Neural cell (in vitro differentiated cells): Measurements from ENCODE around the gene GLRX5. TPM values are rescaled to one million over a fixed set of nuclear protein-coding genes. Genes with fewer than 3 reads are reported as not detected.

Source experiments
- H2AFZ ChIP-seq: fragments of 200-600, 300-800 bp; sonication (generic), shearing (Covaris generic); 2 replicates; pipeline ENCODE4 v1.6.0; 2014; ENCODE audit warnings: low read depth, mild to moderate bottlenecking, antibody characterized with exemption, low read length, moderate library complexity
- H3F3A ChIP-seq: fragments of 200-600 bp; shearing (Covaris generic); 2 replicates; pipeline ENCODE4 v1.6.1; 2016; ENCODE audit warnings: mild to moderate bottlenecking, moderate library complexity, mixed read lengths, antibody characterized with exemption, low read length; ENCODE audit not compliant: insufficient read depth, poor library complexity, severe bottlenecking
- H3K27ac ChIP-seq: fragments of 200-600, 300-800 bp; sonication (generic), shearing (Covaris generic); 2 replicates; pipeline ENCODE4 v1.5.1; 2014; ENCODE audit warnings: mild to moderate bottlenecking, low read length, moderate library complexity
- H3K27me3 ChIP-seq: fragments of 300-800, 200-600 bp; sonication (generic), shearing (Covaris generic); 2 replicates; pipeline ENCODE4 v1.6.0; 2014; ENCODE audit warnings: mild to moderate bottlenecking, low read depth, low read length, moderate library complexity; ENCODE audit not compliant: insufficient read depth
- H3K36me3 ChIP-seq: fragments of 300-800, 200-600 bp; sonication (generic), shearing (Covaris generic); 2 replicates; pipeline ENCODE4 v1.5.1; 2014; ENCODE audit warnings: mild to moderate bottlenecking, antibody characterized with exemption, low read length, moderate library complexity; ENCODE audit not compliant: insufficient read depth
- H3K4me2 ChIP-seq: fragments of 300-800, 200-600 bp; sonication (generic), shearing (Covaris generic); 2 replicates; pipeline ENCODE4 v1.6.0; 2014; ENCODE audit warnings: mild to moderate bottlenecking, low read length
- H3K4me3 ChIP-seq: fragments of 300-800, 200-600 bp; sonication (generic), shearing (Covaris generic); 2 replicates; pipeline ENCODE4 v1.5.1; 2014; ENCODE audit warnings: mild to moderate bottlenecking, low read length, moderate library complexity
- H3K79me2 ChIP-seq: fragments of 200-600 bp; shearing (Covaris generic); replicated peaks from 2 replicates; pipeline ENCODE4 v1.6.0; 2014; ENCODE audit warnings: mild to moderate bottlenecking, low read length, moderate library complexity; ENCODE audit not compliant: insufficient read depth
- H3K9ac ChIP-seq: fragments of 300-800, 200-600 bp; sonication (generic), shearing (Covaris generic); 2 replicates; pipeline ENCODE4 v1.6.1; 2016; ENCODE audit warnings: mild to moderate bottlenecking, low read length, mixed read lengths
- H3K9me2 ChIP-seq: fragments of 200-600 bp; shearing (Covaris generic); 2 replicates; pipeline ENCODE4 v1.6.1; 2016; ENCODE audit warnings: mild to moderate bottlenecking, low read length, mixed read lengths; ENCODE audit not compliant: insufficient read depth
- H3K9me3 ChIP-seq: fragments of 200-600, 300-800 bp; sonication (generic), shearing (Covaris generic); 2 replicates; pipeline ENCODE4 v1.6.1; 2016; ENCODE audit warnings: mild to moderate bottlenecking, mixed run types, low read length, moderate library complexity, mixed read lengths
- H4K20me1 ChIP-seq: fragments of 200-600 bp; shearing (Covaris generic); 2 replicates; pipeline ENCODE4 v1.6.1; 2016; ENCODE audit warnings: mild to moderate bottlenecking, mixed run types; ENCODE audit not compliant: insufficient read depth
- CTCF ChIP-seq: fragments of 450-650 bp; IDR thresholded peaks from 2 replicates; pipeline ENCODE4 v1.5.1; 2014; ENCODE audit warnings: antibody characterized with exemption, mild to moderate bottlenecking, moderate library complexity; ENCODE audit not compliant: poor library complexity, severe bottlenecking
- EP300 ChIP-seq: fragments of 450-650 bp; conservative IDR thresholded peaks from 2 replicates; pipeline ENCODE4 v1.6.1; 2014; ENCODE audit warnings: antibody characterized with exemption, mild to moderate bottlenecking, moderate library complexity; ENCODE audit not compliant: poor library complexity, severe bottlenecking
- EZH2 ChIP-seq: fragments of 200-600, 300-800 bp; shearing (Covaris generic), sonication (generic); IDR thresholded peaks from 2 replicates; pipeline ENCODE4 v1.6.1; 2014; ENCODE audit warnings: antibody characterized with exemption, low read length, borderline replicate concordance, mild to moderate bottlenecking; ENCODE audit not compliant: insufficient read depth, poor library complexity, severe bottlenecking
- MXI1 ChIP-seq: fragments of 450-650 bp; conservative IDR thresholded peaks from 2 replicates; pipeline ENCODE4 v1.6.1; 2014; ENCODE audit warnings: antibody characterized with exemption, mild to moderate bottlenecking; ENCODE audit not compliant: poor library complexity, severe bottlenecking
- POLR2AphosphoS5 ChIP-seq: IDR thresholded peaks from 2 replicates; pipeline ENCODE4 v1.6.1; 2012
- RAD21 ChIP-seq: fragments of 450-650 bp; conservative IDR thresholded peaks from 2 replicates; pipeline ENCODE4 v1.6.1; 2014; ENCODE audit warnings: antibody characterized with exemption, mild to moderate bottlenecking, moderate library complexity
- SMC3 ChIP-seq: fragments of 450-650 bp; conservative IDR thresholded peaks from 2 replicates; pipeline ENCODE4 v1.6.1; 2014; ENCODE audit warnings: antibody characterized with exemption, mild to moderate bottlenecking, moderate library complexity; ENCODE audit not compliant: poor library complexity
- TAF1 ChIP-seq: IDR thresholded peaks from 2 replicates; pipeline ENCODE4 v1.6.1; 2012; ENCODE audit warnings: low read depth
- polyA plus RNA-seq: library from polyadenylated mRNA; depleted of rRNA; stranded (reverse); fragments of >200 nt; gene quantifications from 2 replicates; pipeline ENCODE4 v1.2.3, GENCODE V29; 2014
- TF ChIP-seq, protein P1 (sequence below): IDR thresholded peaks from 2 replicates; pipeline ENCODE4 v1.6.1; 2012; ENCODE audit warnings: borderline replicate concordance

Gene GLRX5
- polyA plus RNA-seq, 1 donor from 2014 or later, result 81.0 TPM

- H3K27me3 ChIP-seq, result peaks cover 12% of the 10 kb centered on the region
- H2AFZ ChIP-seq, result no peak overlapping the region
- no peaks in the 10 kb centered on the region for H4K20me1 ChIP-seq
- no peaks in the 10 kb centered on the region for H3K79me2 ChIP-seq
- H3K27ac ChIP-seq, result no peak overlapping the region
- no peaks in the 10 kb centered on the region for H3K36me3 ChIP-seq
- H3K9ac ChIP-seq, result no peak overlapping the region
- no peak overlapping the region for H3K4me3 ChIP-seq
- TF ChIP-seq RAD21 (no peak), EP300 (no peak), SMC3 (no peak)
- no peaks in the 10 kb centered on the region for H3K9me2 ChIP-seq
- H3K4me2 ChIP-seq, result no peak overlapping the region
- H3F3A ChIP-seq, result no peaks in the 10 kb centered on the region
- H3K9me3 ChIP-seq, result no peaks in the 10 kb centered on the region
Observed at GRCh38 chr14:95518045-95518751, 16.7 kb upstream of the GLRX5 start.

DNA sequence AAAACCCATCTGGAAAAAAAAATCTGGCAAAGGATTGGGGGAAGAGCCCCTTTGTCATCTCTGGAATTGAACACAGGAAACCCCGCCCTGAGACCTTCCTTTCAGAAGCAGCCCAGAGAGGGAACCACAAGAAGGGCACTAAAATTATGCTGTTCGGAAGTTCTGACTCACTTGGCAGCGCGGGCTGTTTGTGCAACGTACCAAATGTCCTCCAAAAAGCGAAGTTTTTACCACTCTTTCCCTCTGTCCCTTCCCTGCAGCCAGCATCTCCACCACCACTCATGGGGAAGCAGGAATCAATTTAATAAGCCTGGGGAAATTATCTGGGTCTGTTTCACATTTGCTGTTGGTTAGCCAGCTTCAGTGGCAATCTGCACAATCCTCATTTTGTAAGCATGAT is 15.2 kb upstream of the GLRX5 start:
- Histone ChIP-seq H3K27ac (no peak overlapping the region), H4K20me1 (no peaks in the 10 kb centered on the region), H3K4me2 (no peak overlapping the region), H2AFZ (no peak overlapping the region), H3K9me2 (no peaks in the 10 kb centered on the region), H3K36me3 (no peaks in the 10 kb centered on the region), H3K79me2 (no peaks in the 10 kb centered on the region), H3K9me3 (no peaks in the 10 kb centered on the region), H3F3A (no peaks in the 10 kb centered on the region), H3K27me3 (peaks cover 12% of the 10 kb centered on the region), H3K4me3 (no peak overlapping the region), H3K9ac (no peak overlapping the region)
- TF ChIP-seq SMC3 (no peak), MXI1 (no peak), EZH2 (no peak), EP300 (no peak), POLR2AphosphoS5 (no peak), TAF1 (no peak), CTCF (no peak), RAD21 (no peak)
- TF ChIP-seq, protein P1, sequence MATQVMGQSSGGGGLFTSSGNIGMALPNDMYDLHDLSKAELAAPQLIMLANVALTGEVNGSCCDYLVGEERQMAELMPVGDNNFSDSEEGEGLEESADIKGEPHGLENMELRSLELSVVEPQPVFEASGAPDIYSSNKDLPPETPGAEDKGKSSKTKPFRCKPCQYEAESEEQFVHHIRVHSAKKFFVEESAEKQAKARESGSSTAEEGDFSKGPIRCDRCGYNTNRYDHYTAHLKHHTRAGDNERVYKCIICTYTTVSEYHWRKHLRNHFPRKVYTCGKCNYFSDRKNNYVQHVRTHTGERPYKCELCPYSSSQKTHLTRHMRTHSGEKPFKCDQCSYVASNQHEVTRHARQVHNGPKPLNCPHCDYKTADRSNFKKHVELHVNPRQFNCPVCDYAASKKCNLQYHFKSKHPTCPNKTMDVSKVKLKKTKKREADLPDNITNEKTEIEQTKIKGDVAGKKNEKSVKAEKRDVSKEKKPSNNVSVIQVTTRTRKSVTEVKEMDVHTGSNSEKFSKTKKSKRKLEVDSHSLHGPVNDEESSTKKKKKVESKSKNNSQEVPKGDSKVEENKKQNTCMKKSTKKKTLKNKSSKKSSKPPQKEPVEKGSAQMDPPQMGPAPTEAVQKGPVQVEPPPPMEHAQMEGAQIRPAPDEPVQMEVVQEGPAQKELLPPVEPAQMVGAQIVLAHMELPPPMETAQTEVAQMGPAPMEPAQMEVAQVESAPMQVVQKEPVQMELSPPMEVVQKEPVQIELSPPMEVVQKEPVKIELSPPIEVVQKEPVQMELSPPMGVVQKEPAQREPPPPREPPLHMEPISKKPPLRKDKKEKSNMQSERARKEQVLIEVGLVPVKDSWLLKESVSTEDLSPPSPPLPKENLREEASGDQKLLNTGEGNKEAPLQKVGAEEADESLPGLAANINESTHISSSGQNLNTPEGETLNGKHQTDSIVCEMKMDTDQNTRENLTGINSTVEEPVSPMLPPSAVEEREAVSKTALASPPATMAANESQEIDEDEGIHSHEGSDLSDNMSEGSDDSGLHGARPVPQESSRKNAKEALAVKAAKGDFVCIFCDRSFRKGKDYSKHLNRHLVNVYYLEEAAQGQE, result no peak
